ENCODE measurements around the gene SV2B. TPM values are rescaled to one million over a fixed set of nuclear protein-coding genes. Genes with fewer than 3 reads are reported as not detected.
A peak's percentile ranks its signal among the peaks of the same experiment; 100 is the strongest.

SV2B gene
- total RNA-seq, 2 donors from 2014 or later, result 0.04 to 0.13 TPM

DNA sequence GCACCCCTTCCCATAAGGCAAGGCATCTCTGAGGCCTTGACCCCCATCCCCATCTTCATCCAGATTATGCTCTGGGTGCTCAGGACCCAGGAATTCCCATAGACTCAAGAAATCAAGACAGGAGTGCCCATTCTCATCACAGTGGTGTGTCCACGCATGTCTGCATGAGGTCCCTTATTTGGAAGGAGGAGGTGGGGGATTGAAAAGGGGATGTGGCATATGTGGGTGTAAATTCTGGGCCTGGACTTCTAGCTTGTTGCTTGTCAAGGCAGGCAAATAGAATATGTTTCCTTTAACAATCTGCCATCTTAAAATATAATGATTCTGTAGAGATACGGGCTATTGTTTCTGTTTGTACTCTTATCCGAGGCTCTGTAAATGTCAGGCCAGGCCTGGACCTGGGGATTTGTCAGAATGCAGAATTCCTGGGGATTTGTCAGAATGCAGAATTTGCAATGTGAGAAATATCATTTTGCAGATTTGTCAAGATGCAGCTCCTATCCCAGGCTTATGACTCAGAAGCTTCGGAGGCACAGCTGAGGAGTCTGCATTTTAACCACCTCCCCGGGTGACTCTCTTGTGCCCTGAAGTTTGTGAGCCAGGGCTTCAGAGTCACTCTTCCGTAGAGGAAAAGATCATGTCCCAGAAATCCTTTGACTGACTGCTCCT, 157.8 kb downstream of the SV2B start:
- Mint-ChIP-seq H3K36me3 (ENCODE audit: low read depth) (no peaks in the 10 kb centered on the region), H3K9me3 (no peaks in the 10 kb centered on the region), H3K27ac (no peak overlapping the region), H3K4me3 (no peak overlapping the region), H3K27me3 (peaks cover 18% of the 10 kb centered on the region), H3K4me1 (peaks cover 4% of the 10 kb centered on the region)
- ATAC-seq (replicated peaks), result no peak

- Mint-ChIP-seq H3K4me1 (peaks cover 4% of the 10 kb centered on the region), H3K27me3 (peaks cover 17% of the 10 kb centered on the region), H3K27ac (no peak overlapping the region), H3K9me3 (no peaks in the 10 kb centered on the region), H3K36me3 (ENCODE audit: low read depth) (no peaks in the 10 kb centered on the region), H3K4me3 (no peak overlapping the region)
- no peak for ATAC-seq (replicated peaks)
Observed at GRCh38 chr15:91258415-91258759, 158.3 kb downstream of the SV2B start.

GRCh38 chr15:91259077-91259476, 159.0 kb downstream of the SV2B start:
- Mint-ChIP-seq H3K27me3 (peaks cover 17% of the 10 kb centered on the region), H3K27ac (no peak overlapping the region), H3K36me3 (ENCODE audit: low read depth) (no peaks in the 10 kb centered on the region), H3K9me3 (no peaks in the 10 kb centered on the region), H3K4me1 (peaks cover 4% of the 10 kb centered on the region), H3K4me3 (no peak overlapping the region)
- no peak for ATAC-seq (replicated peaks)

GRCh38 chr15:91261345-91261744, 161.3 kb downstream of the SV2B start:
- Mint-ChIP-seq H3K27ac (no peak overlapping the region), H3K4me1 (no peaks in the 10 kb centered on the region), H3K9me3 (no peaks in the 10 kb centered on the region), H3K36me3 (ENCODE audit: low read depth) (no peaks in the 10 kb centered on the region), H3K27me3 (peaks cover 9% of the 10 kb centered on the region), H3K4me3 (no peak overlapping the region)
- no peak for ATAC-seq (replicated peaks)

- Mint-ChIP-seq H3K27ac (no peak overlapping the region), H3K27me3 (peaks cover 8% of the 10 kb centered on the region), H3K36me3 (ENCODE audit: low read depth) (no peaks in the 10 kb centered on the region), H3K4me1 (no peaks in the 10 kb centered on the region), H3K4me3 (no peak overlapping the region), H3K9me3 (no peaks in the 10 kb centered on the region)
- no peak for ATAC-seq (replicated peaks)
Observed at GRCh38 chr15:91263632-91264531, 163.8 kb downstream of the SV2B start.

DNA sequence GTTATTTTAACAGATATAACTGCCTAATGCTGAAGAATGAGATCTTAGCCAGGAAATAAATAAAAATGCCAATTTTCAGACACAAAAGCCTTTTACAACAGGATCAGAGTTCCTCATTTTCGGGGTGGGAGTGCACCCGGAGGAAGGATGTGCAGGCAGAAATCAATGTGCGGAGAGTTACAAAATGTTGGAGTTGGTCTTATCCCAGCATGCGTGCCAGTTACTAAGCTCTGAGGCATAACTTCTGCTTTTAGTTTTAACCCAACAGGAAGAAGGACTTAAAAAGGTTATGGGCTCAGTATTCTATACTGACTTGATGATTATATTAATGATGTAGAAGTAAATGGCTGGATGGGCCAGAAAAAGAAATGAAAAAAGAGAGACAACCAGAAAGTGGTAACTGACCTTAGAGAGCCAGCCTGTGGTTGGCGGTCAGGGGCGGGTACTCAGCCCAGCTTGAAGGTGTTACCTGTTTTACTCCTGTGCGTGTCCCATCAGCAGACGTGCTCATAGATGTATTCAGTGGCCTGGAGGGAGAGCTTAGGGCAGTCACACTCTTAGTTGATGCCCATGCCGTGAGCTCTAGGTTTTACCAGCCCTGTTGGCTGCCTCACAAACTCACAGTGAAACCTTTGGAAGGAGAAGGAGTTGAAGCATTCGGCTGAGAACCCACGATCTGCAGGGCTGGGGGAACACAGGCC, 164.7 kb downstream of the SV2B start:
- no peak for ATAC-seq (replicated peaks)
- Mint-ChIP-seq H3K27me3 (peaks cover 7% of the 10 kb centered on the region), H3K27ac (no peak overlapping the region), H3K9me3 (no peaks in the 10 kb centered on the region), H3K4me3 (no peak overlapping the region), H3K36me3 (ENCODE audit: low read depth) (no peaks in the 10 kb centered on the region), H3K4me1 (no peaks in the 10 kb centered on the region)

DNA sequence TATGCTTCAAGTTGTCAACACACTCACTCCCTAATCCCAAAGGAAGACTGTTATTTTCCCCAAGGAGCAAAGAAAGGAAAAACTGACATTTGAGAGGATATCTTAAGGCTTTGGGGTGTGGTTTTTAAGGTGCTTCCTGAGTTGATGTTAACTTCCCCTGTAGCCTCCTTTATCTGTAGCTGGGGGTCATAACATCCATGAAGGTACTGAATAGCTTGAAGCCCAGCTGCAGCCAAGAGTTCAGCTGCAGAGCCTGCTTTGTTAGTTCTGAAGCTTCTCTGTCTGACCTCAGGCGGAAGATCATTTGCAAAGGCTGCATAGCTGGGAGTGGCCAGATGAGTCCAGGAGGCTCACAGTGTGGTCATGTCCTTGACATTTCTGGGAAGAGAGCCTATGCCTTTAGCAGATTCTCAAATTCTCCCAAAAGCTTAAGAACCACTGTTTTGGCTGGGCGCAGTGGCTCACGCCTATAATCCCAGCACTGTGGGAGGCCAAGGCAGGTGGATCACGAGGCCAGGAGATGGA, 165.4 kb downstream of the SV2B start:
- Mint-ChIP-seq H3K27me3 (peaks cover 8% of the 10 kb centered on the region), H3K36me3 (ENCODE audit: low read depth) (no peaks in the 10 kb centered on the region), H3K4me3 (no peak overlapping the region), H3K4me1 (no peaks in the 10 kb centered on the region), H3K27ac (no peak overlapping the region), H3K9me3 (no peaks in the 10 kb centered on the region)
- no peak for ATAC-seq (replicated peaks)

GRCh38 chr15:91268510-91268909, 168.5 kb downstream of the SV2B start:
- no peaks in the 10 kb centered on the region for H3K9me3 Mint-ChIP-seq
- no peaks in the 10 kb centered on the region for H3K4me1 Mint-ChIP-seq
- no peaks in the 10 kb centered on the region for H3K36me3 Mint-ChIP-seq (ENCODE audit: low read depth)
- no peak overlapping the region for H3K27ac Mint-ChIP-seq
- ATAC-seq (replicated peaks), result no peak
- H3K4me3 Mint-ChIP-seq, result no peak overlapping the region
- H3K27me3 Mint-ChIP-seq, result peaks cover 13% of the 10 kb centered on the region

DNA sequence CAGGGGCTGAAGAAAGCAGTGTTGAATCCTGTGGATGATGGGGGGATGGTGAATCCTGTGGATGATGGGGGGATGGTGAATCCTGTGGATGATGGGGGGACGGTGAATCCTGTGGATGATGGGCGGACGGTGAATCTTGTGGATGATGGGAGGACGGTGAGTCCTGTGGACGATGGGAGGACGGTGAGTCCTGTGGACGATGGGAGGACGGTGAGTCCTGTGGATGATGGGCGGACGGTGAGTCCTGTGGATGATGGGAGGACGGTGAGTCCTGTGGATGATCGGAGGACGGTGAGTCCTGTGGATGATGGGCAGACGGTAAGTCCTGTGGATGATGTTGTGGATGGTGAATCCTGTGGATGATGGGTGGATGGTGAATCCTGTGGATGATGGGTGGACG, 170.7 kb downstream of the SV2B start:
- H3K4me1 Mint-ChIP-seq, result no peaks in the 10 kb centered on the region
- no peak overlapping the region for H3K4me3 Mint-ChIP-seq
- no peak overlapping the region for H3K27ac Mint-ChIP-seq
- no peaks in the 10 kb centered on the region for H3K36me3 Mint-ChIP-seq (ENCODE audit: low read depth)
- H3K9me3 Mint-ChIP-seq, result no peaks in the 10 kb centered on the region
- H3K27me3 Mint-ChIP-seq, result peaks cover 13% of the 10 kb centered on the region
- no peak for ATAC-seq (replicated peaks)

- peak overlapping the region; percentile 48 for H3K4me3 Mint-ChIP-seq
- no peaks in the 10 kb centered on the region for H3K4me1 Mint-ChIP-seq
- peaks cover 13% of the 10 kb centered on the region for H3K27me3 Mint-ChIP-seq
- no peaks in the 10 kb centered on the region for H3K36me3 Mint-ChIP-seq (ENCODE audit: low read depth)
- ATAC-seq (replicated peaks), result peak; percentile 59
- H3K9me3 Mint-ChIP-seq, result peaks cover 5% of the 10 kb centered on the region
- no peak overlapping the region for H3K27ac Mint-ChIP-seq
Observed at GRCh38 chr15:91271565-91272153, 171.6 kb downstream of the SV2B start.

- Mint-ChIP-seq H3K9me3 (peaks cover 5% of the 10 kb centered on the region), H3K27me3 (peaks cover 6% of the 10 kb centered on the region), H3K27ac (no peak overlapping the region), H3K36me3 (ENCODE audit: low read depth) (no peaks in the 10 kb centered on the region), H3K4me3 (no peak overlapping the region), H3K4me1 (no peaks in the 10 kb centered on the region)
- no peak for ATAC-seq (replicated peaks)
Observed at GRCh38 chr15:91275844-91276243, 175.8 kb downstream of the SV2B start.

DNA sequence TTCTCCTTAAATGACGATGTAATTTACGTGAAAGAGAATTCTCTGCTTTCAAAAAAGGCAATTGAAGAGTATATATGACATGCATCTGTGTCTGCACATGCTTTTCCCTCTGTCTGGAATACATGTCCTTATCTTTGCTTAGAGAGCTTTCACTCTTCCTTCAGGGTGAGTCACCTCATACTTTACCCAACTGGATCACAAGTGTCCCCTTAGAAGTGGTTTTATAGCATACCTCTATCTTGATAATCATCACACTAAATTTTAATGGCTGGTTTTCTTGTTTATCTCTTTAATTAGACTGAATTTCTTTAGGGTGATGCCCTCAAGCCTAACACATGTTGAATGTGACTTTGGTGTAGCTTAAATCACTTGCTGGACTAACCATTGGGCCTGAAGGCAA, 178.9 kb downstream of the SV2B start:
- Mint-ChIP-seq H3K27ac (no peak overlapping the region), H3K9me3 (peaks cover 5% of the 10 kb centered on the region), H3K36me3 (ENCODE audit: low read depth) (no peaks in the 10 kb centered on the region), H3K4me3 (no peak overlapping the region), H3K27me3 (peaks cover 11% of the 10 kb centered on the region), H3K4me1 (no peaks in the 10 kb centered on the region)
- ATAC-seq (replicated peaks), result no peak

DNA sequence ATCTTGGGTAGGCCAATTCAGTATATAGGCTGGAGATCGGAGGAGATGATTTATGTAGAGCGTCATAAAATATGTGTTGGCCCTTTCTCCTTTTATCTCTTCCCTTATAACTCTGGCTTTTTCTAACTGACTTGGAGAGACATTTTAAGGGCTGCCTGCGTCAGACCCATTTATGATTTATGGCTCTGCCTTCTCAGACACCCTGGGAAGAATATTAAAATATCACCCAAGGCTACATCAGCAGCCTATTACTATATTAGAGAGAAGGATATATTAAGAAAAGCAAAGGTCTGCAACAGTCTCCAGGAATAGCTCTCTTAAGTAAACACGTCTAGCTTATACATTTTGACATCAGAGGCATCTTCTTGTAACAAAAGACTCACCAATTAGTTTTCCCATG, 179.4 kb downstream of the SV2B start:
- Mint-ChIP-seq H3K4me1 (no peaks in the 10 kb centered on the region), H3K36me3 (ENCODE audit: low read depth) (no peaks in the 10 kb centered on the region), H3K4me3 (no peak overlapping the region), H3K9me3 (peaks cover 5% of the 10 kb centered on the region), H3K27me3 (peaks cover 12% of the 10 kb centered on the region), H3K27ac (no peak overlapping the region)
- no peak for ATAC-seq (replicated peaks)

DNA sequence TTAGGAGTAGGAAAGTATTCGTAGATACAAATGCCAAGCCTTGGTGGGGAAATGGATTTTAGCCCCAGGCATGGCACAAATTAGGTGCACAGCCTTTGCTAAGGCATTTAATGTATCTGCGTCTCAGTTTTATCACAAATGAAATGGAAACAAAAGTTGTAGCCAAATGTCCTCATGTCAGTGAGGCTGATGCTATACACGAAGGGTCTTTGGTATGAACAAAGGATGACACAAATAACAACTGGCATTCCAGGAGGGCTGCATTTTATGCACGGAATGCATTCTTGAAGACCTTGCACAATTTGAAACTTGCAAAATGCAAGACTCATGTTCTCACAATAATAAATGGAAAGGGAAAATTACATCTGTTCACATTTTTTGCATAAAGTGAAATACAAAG, 181.9 kb downstream of the SV2B start:
- Mint-ChIP-seq H3K9me3 (no peaks in the 10 kb centered on the region), H3K27ac (no peak overlapping the region), H3K27me3 (peaks cover 15% of the 10 kb centered on the region), H3K4me1 (no peaks in the 10 kb centered on the region), H3K36me3 (ENCODE audit: low read depth) (no peaks in the 10 kb centered on the region), H3K4me3 (no peak overlapping the region)
- ATAC-seq (replicated peaks), result no peak

Data from activated T-helper 17 cell treated with anti-CD3 and anti-CD28 coated beads, Interleukin-2, amount 50 U/mL, for 72 hours (primary cell).